ENCODE measurements around the gene PRM1. TPM values are rescaled to one million over a fixed set of nuclear protein-coding genes. Genes with fewer than 3 reads are reported as not detected.

PRM1 gene
- total and polyA plus RNA-seq, 2 of the 13 experiments (the other 11 are each of a cell fraction or from before 2014, with no cell fraction given), result not detected

- peak; percentile 32 for TF ChIP-seq HNRNPLL (IDR thresholded peaks at IDR 0.05; ENCODE audit: low read depth, low read length, poor library complexity, severe bottlenecking)
Observed at GRCh38 chr16:11232852-11233726, 48.0 kb downstream of the PRM1 start (continued).

DNA sequence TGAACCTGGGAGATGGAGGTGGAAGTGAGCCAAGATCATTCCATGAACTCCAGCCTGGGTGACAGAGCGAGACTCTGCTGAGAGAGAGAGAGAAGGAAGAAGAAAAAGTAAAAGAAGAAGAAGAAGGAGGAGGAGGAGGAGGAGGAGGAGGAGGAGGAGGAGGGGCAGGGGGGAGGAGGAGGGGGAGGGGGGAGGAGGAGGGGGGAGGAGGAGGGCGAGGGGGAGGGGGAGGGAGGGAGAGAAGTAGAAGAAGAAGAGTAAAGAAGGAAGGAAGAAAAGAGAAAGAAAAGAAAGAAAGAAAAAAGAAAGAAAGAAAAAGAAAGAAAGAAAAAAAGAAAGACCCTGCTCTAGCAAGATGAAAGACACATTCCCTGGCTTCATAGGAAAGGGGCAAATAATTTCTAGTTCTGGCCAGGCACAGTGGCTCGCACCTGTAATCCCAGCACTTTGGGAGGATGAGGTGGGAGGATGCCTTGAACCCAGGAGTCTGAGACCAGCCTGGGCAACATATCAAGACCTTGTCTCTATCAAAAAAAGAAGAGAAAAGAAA is 48.8 kb downstream of the PRM1 start:
- H3K9ac ChIP-seq (ENCODE audit: insufficient read depth, low read depth, low read length), result no peak overlapping the region
- H3K4me2 ChIP-seq (ENCODE audit: low read depth, low read length), result no peak overlapping the region
- no peak overlapping the region for H2AFZ ChIP-seq (ENCODE audit: low read length)
- peaks cover 1 to 18% of the 10 kb centered on the region in 2 experiments; a peak in 3 of 5 replicates for H3K27me3 ChIP-seq (ENCODE audit: control insufficient read depth in 1 of 2, insufficient read depth in 2 of 2, low read length in 2 of 2)
- H3K9me3 ChIP-seq (ENCODE audit: low read length), result no peaks in the 10 kb centered on the region
- TF ChIP-seq SP1 (IDR thresholded peaks at IDR 0.05) (no peak), SP1 (CRISPR knock-in tag; IDR thresholded peaks at IDR 0.05) (no peak), RERE (CRISPR knock-in tag; IDR thresholded peaks at IDR 0.05; ENCODE audit: low read depth) (no peak), TEAD2 (CRISPR knock-in tag; IDR thresholded peaks at IDR 0.05) (no peak), HNRNPK (IDR thresholded peaks at IDR 0.05; ENCODE audit: low read depth, low read length, poor library complexity, severe bottlenecking) (peak; percentile 59)
- WGBS (ENCODE audit: low lambda C conversion rate), result 75% methylated on average over 2 of the region's 3 CpGs
- no TSS peak for BruUV-seq (replicated peaks)
- peaks cover 29% of the 10 kb centered on the region for H3K4me1 ChIP-seq (ENCODE audit: insufficient read depth, low read length)
- no peak for ATAC-seq
- no peaks in the 10 kb centered on the region for H3K79me2 ChIP-seq (ENCODE audit: insufficient read depth, low read length)
- H3K36me3 ChIP-seq (replicated peaks in 1 of 2; ENCODE audit: control insufficient read depth in 1 of 2, insufficient read depth in 2 of 2, low read length in 2 of 2), result no peaks in the 10 kb centered on the region
- H3K4me3 ChIP-seq (replicated peaks in 1 of 3; ENCODE audit: insufficient read depth in 1 of 3, low read depth in 2 of 3, low read length in 3 of 3), result no peak overlapping the region
- no peak for FAIRE-seq
- no peak for DNase-seq (ENCODE audit: low spot score)
- ChIA-PET POLR2A (no interaction called here), CTCF (ENCODE audit: low intra/inter-chr PET ratio, low total read pairs) (no interaction called here)
- no peaks in the 10 kb centered on the region for H4K20me1 ChIP-seq (ENCODE audit: insufficient read depth, low read length)
- intact Hi-C loops (cut with micrococcal nuclease; ENCODE audit: unreplicated experiment) (no loop called here), in situ Hi-C loops (cut with HindIII; ENCODE audit: extremely low pct_ligation_motif_present, low pct_unique_long_range_greater_than_20kb) (no loop called here)
- H3K27ac ChIP-seq (ENCODE audit: extremely low read length, insufficient read depth, low read length), result no peak overlapping the region
